ENCODE measurements around the gene TP53BP1.

Gene TP53BP1

GRCh38 chr15:43519196-43519595, 26.2 kb upstream of the TP53BP1 start:
- FAIRE-seq, result no peak

GRCh38 chr15:43518197-43518761, 25.3 kb upstream of the TP53BP1 start:
- no peak for FAIRE-seq

- no peak for FAIRE-seq
Measured at GRCh38 chr15:43517354-43518196, 24.6 kb upstream of the TP53BP1 start, which contains the start of gene MAP1A. TSS of gene MAP1A (plus strand) at chr15:43517608. CDS start at chr15:43521474, 3,866 bp downstream.

GRCh38 chr15:43516801-43517353, 23.9 kb upstream of the TP53BP1 start:
- FAIRE-seq, result no peak

GRCh38 chr15:43516185-43516584, 23.2 kb upstream of the TP53BP1 start:
- FAIRE-seq, result no peak

GRCh38 chr15:43515741-43516140, 22.8 kb upstream of the TP53BP1 start:
- FAIRE-seq, result no peak

- FAIRE-seq, result no peak
Measured at GRCh38 chr15:43514241-43515057, 21.5 kb upstream of the TP53BP1 start.

GRCh38 chr15:43513550-43513949, 20.6 kb upstream of the TP53BP1 start:
- no peak for FAIRE-seq

- no peak for FAIRE-seq
Measured at GRCh38 chr15:43511012-43511885, 18.3 kb upstream of the TP53BP1 start.

- FAIRE-seq, result peak; percentile 79
Measured at GRCh38 chr15:43510200-43511011, 17.4 kb upstream of the TP53BP1 start.

GRCh38 chr15:43509660-43510199, 16.8 kb upstream of the TP53BP1 start:
- no peak for FAIRE-seq

- FAIRE-seq, result no peak
Measured at GRCh38 chr15:43508991-43509659, 16.2 kb upstream of the TP53BP1 start.

GRCh38 chr15:43508421-43508820, 15.5 kb upstream of the TP53BP1 start:
- FAIRE-seq, result no peak

GRCh38 chr15:43505738-43506137, 12.8 kb upstream of the TP53BP1 start:
- FAIRE-seq, result no peak

GRCh38 chr15:43499635-43500034, 6.7 kb upstream of the TP53BP1 start:
- no peak for FAIRE-seq

- no peak for FAIRE-seq
Measured at GRCh38 chr15:43498990-43499389, 6.0 kb upstream of the TP53BP1 start.

- no peak for FAIRE-seq
Measured at GRCh38 chr15:43493703-43494472, 932 bp upstream of the TP53BP1 start.

GRCh38 chr15:43492266-43492665, 690 bp downstream of the TP53BP1 start:
- no peak for FAIRE-seq

- FAIRE-seq, result no peak
Measured at GRCh38 chr15:43489191-43489590, 3.8 kb downstream of the TP53BP1 start.

- no peak for FAIRE-seq
Measured at GRCh38 chr15:43488790-43489189, 4.2 kb downstream of the TP53BP1 start.

Measured in TTC549 (cell line).